OCI-LY3 (cell line): ENCODE data around the gene TIPIN.

ENCODE experiments used
- EZH2phosphoT487 ChIP-seq: fragments of 200-600 bp; shearing (Covaris generic); IDR thresholded peaks from 2 replicates; pipeline ENCODE4 v1.6.1; 2018; ENCODE audit warnings: antibody characterized with exemption, mixed run types, low read depth
- TF ChIP-seq, protein P1 (sequence below): fragments of 200-600, 300-600 bp; sonication (generic); IDR thresholded peaks from 2 replicates; pipeline ENCODE4 v1.5.1; 2014; ENCODE audit warnings: antibody characterized with exemption, low read length, low read depth

DNA sequence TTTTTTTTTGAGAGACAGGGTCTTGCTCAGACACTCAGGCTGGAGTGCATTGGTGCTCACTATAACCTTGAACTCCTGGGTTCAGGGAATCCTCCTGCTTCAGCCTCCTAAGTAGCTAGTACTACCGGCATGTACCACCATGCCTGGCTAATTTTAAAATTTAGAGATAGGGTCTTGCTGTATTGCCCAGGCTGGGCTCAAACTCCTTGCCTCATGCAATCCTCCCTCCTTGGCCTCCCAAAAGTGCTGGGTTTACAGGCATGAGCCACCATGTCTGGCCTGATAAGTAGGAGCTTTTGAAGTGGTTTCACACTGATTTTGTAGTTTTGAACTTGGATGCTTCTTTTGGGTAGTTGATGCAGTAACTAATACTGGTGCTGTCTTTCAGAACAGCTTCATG lies 38.0 kb upstream of the TIPIN start:
- TF ChIP-seq, protein P1, sequence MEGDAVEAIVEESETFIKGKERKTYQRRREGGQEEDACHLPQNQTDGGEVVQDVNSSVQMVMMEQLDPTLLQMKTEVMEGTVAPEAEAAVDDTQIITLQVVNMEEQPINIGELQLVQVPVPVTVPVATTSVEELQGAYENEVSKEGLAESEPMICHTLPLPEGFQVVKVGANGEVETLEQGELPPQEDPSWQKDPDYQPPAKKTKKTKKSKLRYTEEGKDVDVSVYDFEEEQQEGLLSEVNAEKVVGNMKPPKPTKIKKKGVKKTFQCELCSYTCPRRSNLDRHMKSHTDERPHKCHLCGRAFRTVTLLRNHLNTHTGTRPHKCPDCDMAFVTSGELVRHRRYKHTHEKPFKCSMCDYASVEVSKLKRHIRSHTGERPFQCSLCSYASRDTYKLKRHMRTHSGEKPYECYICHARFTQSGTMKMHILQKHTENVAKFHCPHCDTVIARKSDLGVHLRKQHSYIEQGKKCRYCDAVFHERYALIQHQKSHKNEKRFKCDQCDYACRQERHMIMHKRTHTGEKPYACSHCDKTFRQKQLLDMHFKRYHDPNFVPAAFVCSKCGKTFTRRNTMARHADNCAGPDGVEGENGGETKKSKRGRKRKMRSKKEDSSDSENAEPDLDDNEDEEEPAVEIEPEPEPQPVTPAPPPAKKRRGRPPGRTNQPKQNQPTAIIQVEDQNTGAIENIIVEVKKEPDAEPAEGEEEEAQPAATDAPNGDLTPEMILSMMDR: no peak
- no peak for TF ChIP-seq EZH2phosphoT487
